NCI-H2107 treated with DMSO at 0.1 percent for 48 hours (cell line): ENCODE measurements around the gene HEATR5A.
"Not testable (repeated sequence)": the region's sequence is repeated elsewhere in the genome, so short reads cannot be mapped to it uniquely, and the experiment has no call there.

Experiments used
- DNase-seq: peaks from one replicate; lab custom pipeline; 2025; ENCODE audit not compliant: unreplicated experiment; lab: John Stamatoyannopoulos, UW

HEATR5A gene

DNA sequence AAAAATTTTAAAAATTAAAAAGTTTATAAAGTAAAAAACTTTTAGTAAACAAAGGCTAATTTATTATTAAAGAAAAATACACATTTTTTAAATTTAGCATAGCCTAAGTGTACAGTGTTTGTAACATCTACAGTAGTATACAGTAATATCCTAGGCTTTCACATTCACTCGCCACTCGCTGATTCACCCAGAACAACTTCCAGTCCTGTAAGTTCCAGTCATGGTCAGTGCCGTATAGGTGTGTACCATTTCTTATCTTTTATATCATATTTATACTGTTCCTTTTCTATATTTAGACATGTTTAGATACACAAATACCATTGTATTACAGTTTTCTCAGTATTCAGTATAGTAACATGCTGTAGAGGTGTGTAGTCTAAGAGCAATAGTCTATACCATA lies 28.9 kb downstream of the HEATR5A start:
- DNase-seq, result no peak

DNA sequence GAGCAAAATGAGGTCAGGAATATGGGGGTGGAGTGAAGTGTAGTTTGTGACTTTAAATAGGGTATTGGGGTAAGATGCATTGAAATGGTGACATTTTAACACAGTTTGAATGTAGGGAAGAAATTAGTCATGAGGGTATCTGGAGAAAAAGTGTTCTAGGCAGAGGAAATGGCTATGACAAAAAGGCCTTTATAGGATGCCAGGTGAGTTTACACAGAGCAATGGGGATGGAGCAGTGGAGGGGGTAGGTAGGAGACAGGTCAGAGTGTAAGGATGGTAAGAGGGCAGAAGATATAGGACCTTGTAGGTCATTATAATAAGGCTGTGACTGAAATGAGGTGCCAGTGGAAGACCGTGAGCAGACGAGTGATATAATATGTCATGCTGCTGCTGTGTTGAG lies 30.4 kb downstream of the HEATR5A start:
- DNase-seq, result no peak

DNA sequence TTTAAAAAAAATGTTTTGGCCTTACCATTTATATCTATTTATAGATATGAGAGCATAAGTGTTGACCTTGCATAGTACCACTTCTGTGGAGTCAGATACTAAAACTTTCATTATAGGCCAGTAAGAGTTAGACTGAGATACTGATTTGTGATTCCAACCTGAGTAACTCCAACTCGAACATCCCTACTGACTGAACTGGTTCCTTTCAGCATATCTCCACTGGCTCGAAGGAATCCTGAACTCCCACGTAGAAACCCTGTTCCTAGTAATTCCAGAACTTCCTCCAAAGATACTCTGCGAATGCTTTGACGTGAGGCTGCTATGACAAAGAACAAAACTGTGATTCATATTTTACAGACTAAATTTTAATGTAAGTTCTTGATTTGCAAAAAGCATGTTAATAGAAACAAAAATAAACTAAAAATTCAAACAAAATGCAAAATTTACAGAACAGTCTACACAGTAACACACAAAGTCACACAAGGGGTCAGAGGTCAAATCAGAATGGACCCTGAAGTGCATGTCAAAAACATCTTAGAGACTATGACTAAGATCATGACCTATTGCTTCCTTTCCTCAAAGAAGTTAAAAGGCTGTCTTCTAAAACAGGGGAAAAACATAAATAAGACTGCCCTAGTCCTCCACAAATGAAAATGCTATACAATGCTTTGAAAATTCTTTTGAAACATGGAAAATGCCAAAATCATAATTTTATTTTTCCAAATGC lies 31.5 kb downstream of the HEATR5A start:
- DNase-seq, result no peak

DNA sequence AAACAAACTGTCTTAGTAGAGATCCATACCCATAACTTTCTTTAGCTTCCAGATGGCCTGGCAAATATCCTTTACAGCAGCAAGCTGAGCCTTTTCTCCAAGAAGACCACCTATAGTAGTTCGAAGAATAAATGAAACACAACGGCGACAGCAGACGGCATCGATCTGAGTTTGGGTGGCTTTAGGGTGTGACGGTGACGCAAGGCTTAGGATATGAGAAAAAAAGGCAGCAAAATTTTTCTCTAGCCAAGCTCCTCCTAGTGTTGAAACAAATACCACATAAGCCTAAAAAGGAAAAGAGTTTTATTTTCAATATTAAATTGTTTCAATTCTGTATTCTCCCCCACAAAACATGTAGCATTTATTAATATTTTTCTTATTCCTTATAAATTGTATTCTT lies 33.3 kb downstream of the HEATR5A start:
- no peak for DNase-seq

DNA sequence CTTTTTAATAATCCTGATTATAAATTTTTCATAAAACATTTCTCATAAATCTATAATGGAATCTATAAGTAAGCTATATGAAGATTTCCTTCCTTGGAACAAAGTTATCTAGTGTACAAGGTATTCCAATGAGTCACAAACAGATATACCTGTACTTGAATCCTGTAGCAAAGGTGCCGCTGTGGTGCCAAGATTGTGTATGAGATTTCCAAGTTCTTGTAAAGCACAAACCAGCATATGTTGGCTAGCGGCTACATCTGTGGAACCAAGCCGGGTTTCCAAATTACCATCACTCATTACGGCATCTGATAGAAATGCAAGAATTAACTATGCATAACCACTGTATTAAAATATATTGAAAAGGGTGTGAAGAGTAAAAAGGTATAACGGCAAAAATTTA lies 34.1 kb downstream of the HEATR5A start:
- no peak for DNase-seq

DNA sequence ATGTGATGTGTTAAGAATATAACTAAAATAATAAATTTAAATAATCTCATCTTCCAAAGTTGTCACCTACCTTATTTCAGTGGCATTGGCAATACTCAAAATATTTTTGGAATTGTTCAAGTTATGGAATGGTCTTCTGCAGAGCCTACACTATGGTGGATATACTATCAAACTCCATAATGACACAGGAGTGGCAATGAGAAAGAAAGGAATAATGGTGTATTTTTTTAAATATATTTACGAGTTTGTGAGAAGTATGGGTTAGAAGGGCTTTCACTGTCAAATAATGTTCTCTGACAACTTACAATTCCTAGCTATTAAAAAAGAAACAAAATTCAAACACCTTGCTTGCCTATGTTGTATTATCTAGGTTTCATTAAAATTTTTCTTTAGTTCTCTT lies 38.1 kb downstream of the HEATR5A start:
- DNase-seq, result no peak

DNA sequence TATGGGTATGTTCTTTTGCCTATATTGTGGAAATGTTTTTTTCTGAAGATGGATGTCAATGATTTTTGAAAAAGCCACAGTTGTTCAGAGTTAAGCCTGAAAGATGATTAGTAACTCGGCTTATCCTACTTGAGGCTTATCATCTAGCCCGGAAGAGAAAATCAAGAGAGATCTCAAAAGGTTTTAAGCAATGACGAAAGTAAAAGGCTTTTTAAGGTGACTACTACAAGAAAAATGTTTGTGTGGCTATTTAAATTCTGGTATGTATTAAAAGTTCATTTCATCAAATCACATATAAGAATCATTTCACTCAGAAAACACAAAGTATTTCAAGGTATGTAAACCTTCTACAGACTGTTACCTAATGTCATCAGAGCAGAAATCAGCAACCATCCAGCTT lies 40.2 kb downstream of the HEATR5A start:
- no peak for DNase-seq

DNA sequence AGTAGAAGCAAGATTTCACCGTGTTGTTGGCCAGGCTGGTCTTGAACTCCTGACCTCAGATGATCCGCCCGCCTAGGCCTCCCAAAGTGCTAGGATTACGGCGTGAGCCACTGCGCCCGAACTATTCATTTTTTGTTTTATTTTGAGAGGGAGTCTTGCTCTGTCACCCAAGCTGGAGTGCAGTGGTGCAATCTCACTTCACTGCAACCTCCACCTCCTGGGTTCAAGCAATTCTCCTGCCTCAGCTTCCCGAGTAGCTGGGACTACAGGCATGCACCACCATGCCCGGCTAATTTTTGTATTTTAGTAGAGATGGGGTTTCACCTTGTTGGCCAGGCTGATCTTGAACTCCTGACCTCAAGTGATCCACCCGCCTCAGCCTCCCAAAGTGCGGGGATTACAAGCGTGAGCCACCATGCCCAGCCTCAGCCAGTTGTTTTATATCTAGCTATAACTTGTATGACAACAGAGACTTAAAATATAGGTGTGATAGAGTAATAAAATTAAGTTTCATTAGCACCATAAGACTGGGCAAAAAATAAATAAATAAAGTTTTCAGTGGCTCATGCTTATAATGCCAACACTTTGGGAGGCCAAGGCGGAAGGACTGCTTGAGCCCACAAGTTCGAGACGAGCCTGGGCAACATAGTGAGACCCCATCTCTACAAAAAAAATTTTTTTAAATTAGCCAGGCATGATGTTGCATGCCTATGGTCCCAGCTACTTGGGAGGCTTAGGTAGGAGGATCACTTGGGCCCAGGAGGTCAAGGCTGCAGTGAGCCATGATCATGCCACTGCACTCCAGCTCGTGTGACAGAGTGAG lies 41.0 kb downstream of the HEATR5A start:
- DNase-seq, result not testable (repeated sequence)

DNA sequence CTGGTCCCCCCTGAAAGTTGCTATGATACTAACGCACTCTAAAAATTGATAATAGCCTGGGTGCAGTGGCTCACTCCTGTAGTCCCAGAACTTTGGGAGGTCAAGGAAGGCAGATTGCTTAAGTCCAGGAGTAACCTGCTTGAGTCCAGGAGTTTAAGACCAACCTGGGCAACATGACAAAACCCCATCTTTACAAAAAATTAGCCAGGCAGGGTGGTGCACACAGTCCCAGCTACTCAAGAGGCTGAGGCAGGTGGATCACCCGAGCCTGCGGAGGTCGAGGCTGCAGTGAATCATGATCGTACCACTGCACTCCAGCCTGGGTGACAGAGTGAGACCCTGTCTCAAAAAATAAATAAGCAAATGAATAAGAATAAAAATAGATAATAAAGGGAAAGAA lies 42.9 kb downstream of the HEATR5A start:
- no peak for DNase-seq

DNA sequence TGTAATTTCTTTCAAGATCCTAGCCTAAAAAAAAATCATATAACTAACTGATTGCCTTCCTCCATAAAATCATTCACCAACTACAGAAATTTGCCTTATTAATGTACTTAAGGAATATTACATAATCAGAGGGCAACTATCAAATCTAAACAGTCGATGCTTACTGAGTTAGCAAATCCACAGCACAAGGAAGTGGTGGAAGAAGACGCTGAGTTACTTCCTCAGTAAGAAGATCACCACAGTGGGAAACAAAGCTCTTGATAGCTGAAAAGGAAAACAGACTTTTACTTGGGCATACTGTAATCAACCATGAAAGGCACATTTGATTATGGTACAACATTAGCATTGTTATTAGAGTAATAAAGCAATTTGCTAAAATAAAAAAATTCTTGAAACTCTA lies 48.7 kb downstream of the HEATR5A start:
- no peak for DNase-seq

DNA sequence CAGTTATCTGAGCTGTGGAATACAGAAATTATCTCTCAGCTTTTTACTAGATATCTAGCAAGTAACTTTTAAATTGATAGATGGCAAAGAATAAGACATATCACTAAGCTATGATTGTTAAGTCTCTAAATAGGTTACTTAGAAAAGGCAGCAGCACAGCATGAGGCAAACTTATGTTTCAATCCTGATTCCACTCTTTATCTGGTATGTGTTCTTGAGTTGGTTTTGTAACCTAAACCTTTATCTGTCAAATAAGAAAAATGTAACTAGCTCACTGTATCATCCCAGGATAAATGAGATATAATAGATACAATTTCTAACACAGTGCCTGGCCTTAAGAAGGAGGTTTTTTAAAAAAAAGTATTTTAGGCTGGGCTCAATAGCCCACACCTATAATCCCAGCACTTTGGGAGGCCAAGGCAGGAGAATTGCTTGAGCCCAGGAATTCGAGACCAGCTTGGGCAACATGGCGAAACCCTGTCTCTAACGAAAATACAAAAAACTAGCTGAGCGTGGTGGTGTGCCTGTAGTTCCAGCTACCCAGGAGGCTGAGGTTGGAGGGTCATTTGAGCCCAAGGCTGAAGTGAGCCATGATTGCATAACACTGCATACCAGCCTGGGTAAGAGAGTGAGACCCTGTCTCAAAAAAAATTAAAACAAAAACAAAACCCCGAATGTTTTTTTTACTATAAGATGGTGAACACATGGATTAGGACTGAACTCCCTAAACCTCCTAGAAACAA lies 56.8 kb downstream of the HEATR5A start:
- DNase-seq, result no peak

DNA sequence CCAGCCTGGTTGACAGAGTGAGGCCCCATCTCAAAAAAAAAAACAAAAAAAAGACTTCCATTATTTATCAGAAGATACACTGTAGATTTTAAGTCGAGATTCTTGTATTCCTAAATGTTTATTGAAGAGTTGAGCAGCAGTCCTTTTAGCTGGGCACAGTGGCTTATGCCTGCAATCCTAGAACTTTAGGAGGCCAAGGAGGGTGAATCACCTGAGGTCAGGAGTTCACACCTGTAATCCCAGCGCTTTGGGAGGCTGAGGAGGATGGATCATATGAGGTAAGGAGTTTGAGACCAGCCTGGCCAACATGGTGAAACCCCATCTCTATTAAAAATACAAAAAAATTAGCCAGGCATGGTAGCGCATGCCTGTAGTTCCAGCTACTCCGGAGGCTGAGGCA lies 57.6 kb downstream of the HEATR5A start:
- DNase-seq, result no peak

DNA sequence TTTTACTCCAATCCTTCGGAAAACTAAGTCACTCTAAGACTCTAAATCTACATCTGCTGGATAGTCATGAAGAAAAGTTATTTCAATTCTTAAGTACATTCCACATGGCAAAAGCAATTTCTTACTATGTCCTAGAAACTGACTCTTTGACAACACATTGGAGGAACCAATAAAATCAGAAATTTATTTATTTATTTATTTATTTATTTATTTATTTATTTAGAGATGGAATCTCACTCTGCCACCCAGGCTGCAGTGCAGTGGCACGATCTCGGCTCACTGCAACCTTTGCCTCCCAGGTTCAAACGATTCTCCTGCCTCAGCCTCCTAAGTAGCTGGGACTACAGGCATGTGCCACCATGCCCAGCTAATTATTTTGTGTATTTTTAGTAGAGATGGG lies 58.6 kb downstream of the HEATR5A start:
- DNase-seq, result not testable (repeated sequence)

DNA sequence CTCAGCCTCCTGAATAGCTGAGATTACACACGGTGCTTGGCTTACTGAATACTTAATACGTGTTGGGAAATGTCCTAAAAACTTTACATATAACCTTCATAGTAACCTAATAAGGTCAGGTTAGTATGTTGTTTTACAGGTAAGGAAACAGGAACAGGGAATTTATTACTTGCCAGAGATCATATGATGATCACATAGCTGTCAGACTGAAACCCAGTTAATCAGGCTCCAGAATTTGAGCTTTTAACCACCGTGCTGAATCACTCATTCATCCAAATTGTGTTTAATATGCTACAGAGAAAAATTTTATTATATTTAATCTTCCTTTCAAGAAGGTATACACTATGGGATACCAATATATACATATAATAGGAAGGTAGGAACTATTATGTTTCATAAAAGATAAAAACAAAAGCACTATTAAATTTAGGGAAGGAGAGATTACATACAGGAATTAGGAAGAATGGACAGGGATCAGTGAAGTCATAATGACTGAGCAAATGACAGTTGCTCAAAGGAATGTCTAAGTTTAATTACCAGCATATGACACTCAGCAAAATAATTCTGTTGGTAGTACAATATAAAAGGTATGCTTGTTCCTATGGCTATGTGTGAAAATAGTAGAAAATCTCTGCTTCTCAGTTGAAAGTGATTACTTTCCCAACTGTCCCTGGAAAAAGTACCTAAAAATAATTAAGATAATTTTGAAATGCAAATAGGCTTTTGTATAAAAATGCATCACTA lies 59.3 kb downstream of the HEATR5A start:
- DNase-seq, result no peak

DNA sequence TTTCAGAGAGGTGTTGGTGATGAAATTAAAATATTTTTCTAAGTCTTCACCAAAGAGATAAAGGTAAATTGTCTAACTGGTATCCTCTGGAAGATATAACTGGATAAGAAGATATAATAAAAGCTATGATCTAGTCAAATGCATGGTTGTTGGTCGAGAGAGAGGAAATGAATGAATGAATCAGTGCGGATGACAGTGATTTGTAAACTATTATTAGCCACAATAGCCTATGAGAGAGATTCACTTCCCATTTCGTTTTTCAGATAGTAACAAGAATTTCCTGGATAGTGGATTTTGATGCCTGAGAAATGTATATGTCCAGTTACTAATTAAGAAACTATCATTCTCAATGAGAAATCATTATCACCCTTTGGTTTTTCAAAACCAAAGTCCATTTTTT lies 63.1 kb downstream of the HEATR5A start:
- no peak for DNase-seq

DNA sequence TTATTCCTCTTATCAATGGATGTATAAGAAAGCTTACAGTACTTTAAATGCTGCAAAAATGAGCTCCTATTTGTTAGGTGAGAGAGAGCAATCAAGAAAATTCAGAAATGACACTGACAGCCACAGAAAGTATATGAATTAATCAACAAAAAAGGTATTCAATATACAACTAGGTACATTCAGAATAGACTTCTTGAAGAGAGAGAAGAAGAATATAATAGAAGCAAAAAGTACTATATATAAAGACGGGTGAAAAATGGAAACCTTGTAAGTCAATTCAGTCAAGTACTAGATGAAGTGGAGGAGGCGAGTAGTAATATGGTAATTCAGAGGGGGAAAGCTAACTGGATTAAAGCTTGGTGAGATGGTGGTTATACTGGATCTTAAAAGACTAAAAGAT lies 74.3 kb downstream of the HEATR5A start:
- no peak for DNase-seq

DNA sequence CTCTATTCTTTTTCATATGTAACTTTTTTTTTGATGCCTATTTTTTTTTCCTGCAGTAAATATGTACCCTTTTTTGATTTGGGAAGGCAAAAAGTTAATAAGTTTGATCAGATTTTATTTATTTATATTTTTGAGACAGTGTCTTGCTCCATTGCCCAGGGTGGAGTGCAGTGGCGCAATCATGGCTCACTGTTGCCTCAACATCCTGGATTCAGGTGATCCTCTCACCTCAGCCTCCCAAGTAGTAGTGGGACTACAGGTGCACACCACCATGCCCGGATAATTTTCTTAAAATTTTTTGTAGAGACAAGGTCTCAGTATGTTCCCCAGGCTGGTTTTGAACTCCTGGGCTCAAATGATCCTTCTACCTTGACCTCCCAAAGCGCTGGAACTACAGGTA lies 79.1 kb downstream of the HEATR5A start:
- no peak for DNase-seq

DNA sequence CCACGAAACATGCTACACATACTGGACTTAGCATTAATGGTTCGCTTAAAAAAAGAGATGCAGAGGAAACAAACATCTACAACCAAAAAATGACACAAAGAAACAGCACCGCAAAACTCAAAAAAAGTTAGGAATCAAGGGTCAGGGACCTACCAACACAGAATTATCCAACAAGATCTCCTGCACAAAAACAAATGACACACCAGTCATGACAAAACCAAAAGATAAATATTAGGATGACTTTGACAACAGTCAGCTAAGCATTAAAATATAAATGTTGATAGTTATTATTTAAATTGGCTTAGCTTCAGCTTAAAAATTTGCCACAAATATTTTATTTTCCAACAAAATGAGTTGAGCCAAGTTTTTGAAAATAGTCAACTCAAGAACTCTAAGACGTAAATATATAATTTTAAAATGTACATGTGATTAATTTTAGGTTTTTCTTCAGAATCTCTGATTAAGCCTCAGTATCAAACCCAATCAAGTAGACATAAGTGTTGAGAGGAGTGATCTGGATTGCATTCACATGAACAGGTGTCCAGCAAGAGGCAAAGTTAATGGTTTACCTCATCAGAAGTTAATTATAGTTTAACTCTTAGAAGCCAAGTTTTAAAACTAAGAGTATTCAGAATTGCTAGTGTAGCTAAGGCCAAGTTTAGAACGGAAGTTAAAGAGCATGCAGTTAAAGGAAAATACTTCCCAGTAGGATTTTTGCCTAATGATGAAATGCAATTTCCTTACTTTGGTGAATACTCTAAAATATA lies 79.9 kb downstream of the HEATR5A start:
- no peak for DNase-seq

DNA sequence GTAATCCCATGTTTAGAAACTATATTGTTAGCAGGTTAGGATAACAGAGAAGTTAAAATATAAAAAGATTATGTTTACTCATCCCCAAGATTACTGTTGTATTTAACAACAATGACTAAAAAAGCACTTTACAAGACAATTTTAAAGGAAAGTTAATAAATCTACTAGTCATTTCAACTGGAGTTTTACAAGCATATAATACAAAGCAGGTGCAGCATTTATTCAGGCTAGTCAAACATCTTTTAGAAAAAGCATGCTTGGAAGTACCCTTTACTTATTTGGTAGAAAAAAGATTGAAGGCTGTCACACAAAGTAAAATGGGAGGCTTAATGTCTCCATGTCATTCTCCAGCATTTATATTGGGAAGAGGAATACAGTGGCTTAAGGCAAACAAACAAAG lies 80.6 kb downstream of the HEATR5A start:
- no peak for DNase-seq

DNA sequence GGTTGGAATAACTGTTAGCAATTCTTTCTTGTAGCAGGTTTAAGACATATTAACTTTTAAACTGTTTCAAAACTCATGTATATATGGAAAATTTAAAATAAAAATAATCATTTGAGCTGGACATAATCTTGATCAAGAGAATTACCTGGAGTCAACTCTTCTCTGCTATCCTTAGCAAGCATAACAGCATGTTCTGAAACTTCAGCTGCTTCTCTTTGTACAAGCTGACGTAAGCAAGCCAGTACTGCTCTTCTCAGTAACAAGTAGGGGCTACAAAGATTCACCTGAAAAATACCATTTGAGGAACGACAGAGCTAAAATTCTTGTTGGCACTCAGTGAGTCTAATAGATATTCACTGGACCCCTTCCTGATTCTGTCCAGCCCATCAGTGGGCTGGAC lies 83.0 kb downstream of the HEATR5A start:
- no peak for DNase-seq

DNA sequence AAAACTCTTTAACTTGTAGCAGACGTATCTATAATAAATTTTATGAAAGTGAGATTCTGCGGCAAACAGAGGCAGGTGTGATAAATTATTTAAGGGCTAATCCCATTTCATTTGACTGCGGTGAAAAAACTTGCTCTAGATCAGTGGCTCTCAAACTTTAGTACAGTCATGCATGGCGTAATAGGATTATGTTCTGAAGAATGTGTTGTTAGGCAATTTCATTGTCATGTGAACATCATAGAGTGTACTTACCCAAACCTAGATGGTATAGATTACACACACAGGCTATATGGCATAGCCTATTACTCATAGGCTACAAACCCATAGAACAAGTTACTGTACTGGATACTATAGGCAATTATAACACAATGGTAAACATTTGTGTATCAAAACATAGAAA lies 83.7 kb downstream of the HEATR5A start:
- DNase-seq, result no peak
